GM10248 (cell line): Measurements from ENCODE around the gene ATR.
"Not testable (repeated sequence)": the region's sequence is repeated elsewhere in the genome, so short reads cannot be mapped to it uniquely, and the experiment has no call there.

Experiments used
- CTCF ChIA-PET: fragments of 300-600 bp; sonication (Branson Sonifier 250); formaldehyde crosslinking; extraction: SDS; loops from one replicate; lab custom pipeline; 2021; ENCODE audit warnings: antibody characterized with exemption; lab: Yijun Ruan, JAX
- POLR2A ChIA-PET: fragments of 350-650 bp; sonication (Branson Sonifier 250); formaldehyde crosslinking; extraction: SDS; loops from one replicate; lab custom pipeline; 2020; ENCODE audit warnings: antibody characterized with exemption; lab: Yijun Ruan, JAX
- DNase-seq: peaks from one replicate; pipeline ENCODE4 v3.0.0; 2012; ENCODE audit errors: extremely low spot score
- CTCF ChIP-seq: IDR thresholded peaks from 2 replicates; pipeline ENCODE4 v1.5.1; 2012; ENCODE audit warnings: mild to moderate bottlenecking, low read depth; ENCODE audit errors: extremely low read depth, missing control alignments, control extremely low read depth

The ATR gene

GRCh38 chr3:142417302-142417701 is 161.2 kb downstream of the ATR start:
- ChIA-PET POLR2A (interaction anchor here (0.7 kb wide), 1 partner anchor 28 kb away, joined by 4 read pairs; no protein-coding TSS in a partner anchor), CTCF (interaction anchor here (1.1 kb wide), 1 partner anchor 14 kb away, joined by 3 read pairs; no protein-coding TSS in a partner anchor)
- no peak for DNase-seq
- TF ChIP-seq CTCF = no peak

- DNase-seq, POLR2A ChIA-PET: not testable (repeated sequence)
- CTCF ChIA-PET = interaction anchor here (1.1 kb wide), 1 partner anchor 11 kb away, joined by 3 read pairs; no protein-coding TSS in a partner anchor
These were observed 178.0 kb downstream of the ATR start for GRCh38 chr3:142400537-142400936.
